ENCODE measurements around the gene EXOSC5. TPM values are rescaled to one million over a fixed set of nuclear protein-coding genes. Genes with fewer than 3 reads are reported as not detected.

The EXOSC5 gene
- total RNA-seq, 2 experiments from 2014 or later = 52.2 to 57.6 TPM

Other genes starting within 250 kb of the EXOSC5 start
- not detected for gene CYP2S1, start 204.1 kb downstream of the EXOSC5 start, total RNA-seq
- under 1 TPM; 0.08 to 0.21 TPM for gene AXL, start 178.1 kb downstream of the EXOSC5 start, total RNA-seq
- gene HNRNPUL1, start 133.0 kb downstream of the EXOSC5 start, total RNA-seq = 100 to 1,000 TPM; 258 to 262 TPM
- gene CCDC97, start 87.2 kb downstream of the EXOSC5 start, total RNA-seq = 10 to 100 TPM; 22.9 to 25.1 TPM
- gene TGFB1, start 43.4 kb downstream of the EXOSC5 start, total RNA-seq = 100 to 1,000 TPM; 148 to 150 TPM
- gene B9D2, start 33.2 kb downstream of the EXOSC5 start, total RNA-seq = 1 to 10 TPM; 5.5 to 5.6 TPM
- gene TMEM91, start 20.8 kb downstream of the EXOSC5 start, total RNA-seq = 1 to 10 TPM; 2.2 to 3.0 TPM
- gene BCKDHA, start 459 bp upstream of the EXOSC5 start, total RNA-seq = 10 to 100 TPM; 21.5 to 24.8 TPM
- gene B3GNT8, start 30.0 kb upstream of the EXOSC5 start, total RNA-seq = under 1 TPM; 0.36 to 0.61 TPM
- gene DMAC2, start 42.6 kb upstream of the EXOSC5 start, total RNA-seq = 10 to 100 TPM; 67.6 to 70.0 TPM
- not detected for gene ERICH4, start 45.8 kb upstream of the EXOSC5 start, total RNA-seq
- 10 to 100 TPM; 41.9 to 43.8 TPM for gene CEACAM21, start 178.8 kb upstream of the EXOSC5 start, total RNA-seq
- not detected for gene CEACAM4, start 229.7 kb upstream of the EXOSC5 start, total RNA-seq